Epithelial cell of esophagus (primary cell): ENCODE measurements around the gene PIBF1.

ENCODE experiments used
- DNase-seq: peaks from one replicate; pipeline ENCODE4 v3.0.0; 2010; ENCODE audit warnings: low read depth
- H3K4me3 ChIP-seq: 2 replicates; pipeline ENCODE4 v1.5.1; 2011; ENCODE audit warnings: mild to moderate bottlenecking, low read length, control low read depth
- CTCF ChIP-seq: IDR thresholded peaks from 2 replicates; pipeline ENCODE4 v1.5.1; 2011; ENCODE audit warnings: low read depth, mild to moderate bottlenecking, low read length, control low read depth, inconsistent platforms; ENCODE audit not compliant: insufficient read depth; ENCODE audit errors: missing control alignments

PIBF1 gene

GRCh38 chr13:73059460-73060250, 277.7 kb downstream of the PIBF1 start:
- DNase-seq = peak; percentile 40
- H3K4me3 ChIP-seq = peak overlapping the region; percentile 91
- TF ChIP-seq CTCF = no peak

- peak; percentile 83 for DNase-seq
- no peak for TF ChIP-seq CTCF
- peak overlapping the region; percentile 91 for H3K4me3 ChIP-seq
Measured at GRCh38 chr13:73060251-73061160, 278.6 kb downstream of the PIBF1 start.

- TF ChIP-seq CTCF = no peak
- DNase-seq = peak; percentile 59
- H3K4me3 ChIP-seq = peak overlapping the region; percentile 91
Measured at GRCh38 chr13:73061473-73061872, 279.5 kb downstream of the PIBF1 start.

DNA sequence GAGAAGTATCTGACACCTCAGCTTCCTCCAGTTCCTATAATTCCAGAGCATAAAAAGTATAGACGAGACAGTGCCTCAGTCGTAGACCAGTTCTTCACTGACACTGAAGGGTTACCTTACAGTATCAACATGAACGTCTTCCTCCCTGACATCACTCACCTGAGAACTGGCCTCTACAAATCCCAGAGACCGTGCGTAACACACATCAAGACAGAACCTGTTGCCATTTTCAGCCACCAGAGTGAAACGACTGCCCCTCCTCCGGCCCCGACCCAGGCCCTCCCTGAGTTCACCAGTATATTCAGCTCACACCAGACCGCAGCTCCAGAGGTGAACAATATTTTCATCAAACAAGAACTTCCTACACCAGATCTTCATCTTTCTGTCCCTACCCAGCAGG, 279.9 kb downstream of the PIBF1 start:
- H3K4me3 ChIP-seq = peak overlapping the region; percentile 91

DNA sequence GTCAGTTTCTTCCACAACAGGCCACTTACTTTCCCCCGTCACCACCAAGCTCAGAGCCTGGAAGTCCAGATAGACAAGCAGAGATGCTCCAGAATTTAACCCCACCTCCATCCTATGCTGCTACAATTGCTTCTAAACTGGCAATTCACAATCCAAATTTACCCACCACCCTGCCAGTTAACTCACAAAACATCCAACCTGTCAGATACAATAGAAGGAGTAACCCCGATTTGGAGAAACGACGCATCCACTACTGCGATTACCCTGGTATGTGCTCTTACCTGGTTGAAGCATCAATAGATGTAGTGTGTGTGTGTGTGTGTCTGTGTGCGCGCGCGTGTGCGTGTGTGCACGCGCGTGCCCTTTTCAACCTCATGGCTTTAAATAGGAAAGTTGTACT, 280.5 kb downstream of the PIBF1 start:
- H3K4me3 ChIP-seq = peak overlapping the region; percentile 91
- TF ChIP-seq CTCF = no peak
- DNase-seq = peak; percentile 28

More for the DNA sequence above, 279.9 kb downstream of the PIBF1 start:
- no peak for TF ChIP-seq CTCF
- DNase-seq = peak; percentile 88

- DNase-seq = peak; percentile 40
- H3K4me3 ChIP-seq = peak overlapping the region; percentile 91
- no peak for TF ChIP-seq CTCF
Measured at GRCh38 chr13:73063166-73063565, 281.2 kb downstream of the PIBF1 start.
